ENCODE results near the gene SUPT4H1.

The SUPT4H1 gene

GRCh38 chr17:58302919-58303585 is 48.9 kb downstream of the SUPT4H1 start:
- DNase-seq, result no peak

GRCh38 chr17:58302171-58302918 is 49.7 kb downstream of the SUPT4H1 start:
- DNase-seq, result no peak

GRCh38 chr17:58301504-58302150 is 50.4 kb downstream of the SUPT4H1 start:
- DNase-seq, result no peak

GRCh38 chr17:58300336-58300735 is 51.7 kb downstream of the SUPT4H1 start:
- DNase-seq, result no peak
